ENCODE results near the gene RBM12.

The RBM12 gene

DNA sequence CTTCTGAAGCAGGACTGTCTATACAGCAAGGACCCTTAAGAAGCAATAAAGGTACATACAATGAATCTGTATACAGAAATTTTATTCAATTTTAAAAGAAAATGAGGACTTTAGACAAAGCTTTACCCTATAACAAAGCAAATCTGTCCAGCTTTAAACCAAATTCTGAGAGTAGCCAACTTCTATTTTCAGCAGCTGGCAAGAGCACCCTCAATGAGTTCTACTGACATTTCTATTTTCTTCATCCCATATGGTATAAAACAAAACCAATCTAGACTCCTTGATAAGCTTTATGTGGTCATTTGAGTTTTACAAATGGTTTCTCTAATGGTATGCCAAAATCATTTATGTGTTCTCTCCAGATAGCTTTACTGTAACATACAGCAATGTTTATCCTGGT, 12.7 kb downstream of the RBM12 start:
- ChIA-PET POLR2A (interaction anchor here (1.0 to 1.7 kb wide), 3 partner anchors 12 to 90 kb away, joined by 3 to 7 read pairs (median 7); partner anchors contain the start of genes CPNE1, RBM12 and RBM39), CTCF (interaction anchor here (0.9 kb wide), 1 partner anchor 33 kb away, joined by 3 read pairs; no protein-coding TSS in a partner anchor)
- TF ChIP-seq, protein P1, sequence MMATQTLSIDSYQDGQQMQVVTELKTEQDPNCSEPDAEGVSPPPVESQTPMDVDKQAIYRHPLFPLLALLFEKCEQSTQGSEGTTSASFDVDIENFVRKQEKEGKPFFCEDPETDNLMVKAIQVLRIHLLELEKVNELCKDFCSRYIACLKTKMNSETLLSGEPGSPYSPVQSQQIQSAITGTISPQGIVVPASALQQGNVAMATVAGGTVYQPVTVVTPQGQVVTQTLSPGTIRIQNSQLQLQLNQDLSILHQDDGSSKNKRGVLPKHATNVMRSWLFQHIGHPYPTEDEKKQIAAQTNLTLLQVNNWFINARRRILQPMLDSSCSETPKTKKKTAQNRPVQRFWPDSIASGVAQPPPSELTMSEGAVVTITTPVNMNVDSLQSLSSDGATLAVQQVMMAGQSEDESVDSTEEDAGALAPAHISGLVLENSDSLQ (IDR thresholded peaks at IDR 0.05), result no peak
- no peak for TF ChIP-seq ARNT (IDR thresholded peaks at IDR 0.05)
- TF ChIP-seq L3MBTL2 (conservative IDR thresholded peaks at IDR 0.05), result no peak
- no peak for TF ChIP-seq FOXM1 (IDR thresholded peaks at IDR 0.05; ENCODE audit: borderline replicate concordance)
- TF ChIP-seq FOXA1 (IDR thresholded peaks at IDR 0.05), result no peak
- no peak for TF ChIP-seq NFRKB (IDR thresholded peaks at IDR 0.05)
- no peak for TF ChIP-seq TARDBP (IDR thresholded peaks at IDR 0.05)
- no peak for TF ChIP-seq LEF1 (IDR thresholded peaks at IDR 0.05; ENCODE audit: borderline replicate concordance)
- no peak for TF ChIP-seq CTBP1 (IDR thresholded peaks at IDR 0.05; ENCODE audit: borderline replicate concordance)
- TF ChIP-seq FOXK2 (IDR thresholded peaks at IDR 0.05), result no peak
- TF ChIP-seq ELF4 (IDR thresholded peaks at IDR 0.05), result no peak
- TF ChIP-seq BHLHE40 (IDR thresholded peaks at IDR 0.05; ENCODE audit: borderline replicate concordance), result no peak
- TF ChIP-seq ZNF384 (IDR thresholded peaks at IDR 0.05), result no peak
- TF ChIP-seq SP1 (IDR thresholded peaks at IDR 0.05), result no peak
- DNase-seq (ENCODE audit: extremely low spot score), result no peak

DNA sequence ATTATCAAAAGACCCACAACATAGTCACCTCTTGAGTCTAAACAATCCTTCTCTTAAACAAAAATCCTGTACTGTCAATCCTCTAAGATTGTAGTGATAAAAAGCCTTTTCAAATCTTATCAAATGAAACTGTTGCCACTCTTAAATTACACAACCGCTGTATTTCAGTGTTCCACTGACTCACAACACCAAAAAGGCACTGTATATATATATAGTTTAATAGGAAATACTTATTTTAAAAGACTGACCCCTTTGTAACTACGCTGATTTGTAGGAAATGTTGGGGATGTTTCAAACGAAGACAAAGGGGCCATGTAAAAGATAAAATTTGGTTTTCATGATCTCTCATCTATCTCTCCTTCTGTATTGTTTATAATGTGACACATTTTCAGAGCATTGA, 14.1 kb downstream of the RBM12 start:
- TF ChIP-seq HDGF (IDR thresholded peaks at IDR 0.05; ENCODE audit: borderline replicate concordance) (no peak), FOXM1 (IDR thresholded peaks at IDR 0.05; ENCODE audit: borderline replicate concordance) (no peak), ZNF384 (IDR thresholded peaks at IDR 0.05) (no peak), TARDBP (IDR thresholded peaks at IDR 0.05) (no peak), FOXK2 (IDR thresholded peaks at IDR 0.05) (no peak), CTBP1 (IDR thresholded peaks at IDR 0.05; ENCODE audit: borderline replicate concordance) (no peak), NFRKB (IDR thresholded peaks at IDR 0.05) (no peak), L3MBTL2 (conservative IDR thresholded peaks at IDR 0.05) (no peak), ELF4 (IDR thresholded peaks at IDR 0.05) (no peak), BHLHE40 (IDR thresholded peaks at IDR 0.05; ENCODE audit: borderline replicate concordance) (no peak), SP1 (IDR thresholded peaks at IDR 0.05) (no peak), LEF1 (IDR thresholded peaks at IDR 0.05; ENCODE audit: borderline replicate concordance) (no peak), ARNT (IDR thresholded peaks at IDR 0.05) (no peak)
- TF ChIP-seq, protein P1 (IDR thresholded peaks at IDR 0.05), result no peak
- CTCF ChIA-PET, result no interaction called here
- POLR2A ChIA-PET, result no interaction called here

DNA sequence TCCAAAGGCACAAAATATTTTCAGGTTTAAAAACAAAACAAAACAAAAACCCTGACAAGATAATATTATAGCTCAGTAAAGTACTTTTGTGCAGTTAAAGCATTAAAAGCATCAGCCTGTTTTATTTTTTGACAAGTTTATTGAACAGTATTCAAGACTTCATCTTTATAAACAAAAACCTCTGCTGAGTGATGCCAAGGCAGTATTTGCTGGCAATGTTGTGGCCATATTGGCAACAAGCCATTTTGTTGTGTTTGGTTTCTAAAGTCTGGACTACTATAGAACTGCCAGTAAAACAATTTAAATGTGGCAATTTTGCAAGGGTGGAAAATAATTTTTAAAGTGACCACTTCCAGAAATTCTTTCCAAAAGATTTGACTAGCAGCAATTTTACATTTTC, 15.9 kb downstream of the RBM12 start:
- no peak for TF ChIP-seq NFRKB (IDR thresholded peaks at IDR 0.05)
- TF ChIP-seq CTBP1 (IDR thresholded peaks at IDR 0.05; ENCODE audit: borderline replicate concordance), result no peak
- TF ChIP-seq, protein P1 (IDR thresholded peaks at IDR 0.05), result no peak
- no peak for TF ChIP-seq LEF1 (IDR thresholded peaks at IDR 0.05; ENCODE audit: borderline replicate concordance)
- no peak for TF ChIP-seq L3MBTL2 (conservative IDR thresholded peaks at IDR 0.05)
- no peak for TF ChIP-seq FOXA1 (IDR thresholded peaks at IDR 0.05)
- no peak for TF ChIP-seq ELF4 (IDR thresholded peaks at IDR 0.05)
- no peak for TF ChIP-seq ZNF384 (IDR thresholded peaks at IDR 0.05)
- no peak for TF ChIP-seq SP1 (IDR thresholded peaks at IDR 0.05)
- TF ChIP-seq FOXM1 (IDR thresholded peaks at IDR 0.05; ENCODE audit: borderline replicate concordance), result no peak
- TF ChIP-seq ARNT (IDR thresholded peaks at IDR 0.05), result no peak
- TF ChIP-seq TARDBP (IDR thresholded peaks at IDR 0.05), result no peak
- no peak for TF ChIP-seq SUZ12 (IDR thresholded peaks at IDR 0.05)
- DNase-seq (ENCODE audit: extremely low spot score), result no peak
- CTCF ChIA-PET, result no interaction called here
- POLR2A ChIA-PET, result no interaction called here

More for the DNA sequence above, 14.1 kb downstream of the RBM12 start:
- no peak for DNase-seq (ENCODE audit: extremely low spot score)

DNA sequence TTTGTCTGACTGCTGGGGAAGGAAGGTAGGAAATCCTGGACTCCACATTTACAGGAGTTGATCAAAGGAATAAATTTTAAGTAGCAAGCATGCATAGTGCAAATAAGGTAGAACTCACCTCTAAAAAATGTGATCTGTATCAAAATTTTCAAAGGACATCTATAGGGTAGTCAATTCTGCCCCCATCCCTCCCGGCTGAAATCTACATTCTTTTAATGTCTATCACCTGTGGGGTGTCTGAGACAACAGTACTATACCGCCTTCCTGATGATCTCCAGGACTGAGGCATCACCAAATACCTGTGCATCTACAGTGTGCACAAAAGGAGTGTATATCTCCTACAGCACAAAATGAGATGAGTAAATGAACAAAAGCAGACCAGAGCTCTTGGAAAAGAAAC, 19.9 kb downstream of the RBM12 start:
- ChIA-PET POLR2A (no interaction called here), CTCF (no interaction called here)
- no peak for DNase-seq (ENCODE audit: extremely low spot score)
- no peak for TF ChIP-seq ARNT (IDR thresholded peaks at IDR 0.05)
- no peak for TF ChIP-seq SP1 (IDR thresholded peaks at IDR 0.05)
- no peak for TF ChIP-seq SUZ12 (IDR thresholded peaks at IDR 0.05)
- TF ChIP-seq FOXM1 (IDR thresholded peaks at IDR 0.05; ENCODE audit: borderline replicate concordance), result no peak
- no peak for TF ChIP-seq FOXK2 (IDR thresholded peaks at IDR 0.05)
- TF ChIP-seq HDGF (IDR thresholded peaks at IDR 0.05; ENCODE audit: borderline replicate concordance), result no peak

DNA sequence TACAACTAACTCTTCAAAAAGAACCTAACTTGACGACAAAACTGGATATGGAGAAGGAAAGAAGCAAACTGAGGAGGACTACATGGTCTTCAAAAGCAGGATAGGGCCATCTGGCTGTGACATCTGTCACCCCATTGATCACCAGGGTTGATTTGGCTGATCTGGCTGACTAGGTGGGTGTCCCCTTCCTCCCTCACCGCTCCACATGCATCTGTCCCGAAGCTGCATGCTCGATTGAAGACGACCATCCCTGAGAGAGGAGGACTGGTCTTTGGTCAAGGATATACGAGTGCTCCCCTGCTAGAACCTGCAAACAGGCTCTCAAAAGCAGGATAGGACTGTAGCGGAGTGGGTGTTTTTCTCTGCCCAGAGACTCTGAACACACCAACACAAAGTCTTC, 21.7 kb downstream of the RBM12 start:
- CTCF ChIA-PET, result no interaction called here
- POLR2A ChIA-PET, result no interaction called here
- TF ChIP-seq L3MBTL2 (conservative IDR thresholded peaks at IDR 0.05) (no peak), LEF1 (IDR thresholded peaks at IDR 0.05; ENCODE audit: borderline replicate concordance) (no peak), SUZ12 (IDR thresholded peaks at IDR 0.05) (no peak), TARDBP (IDR thresholded peaks at IDR 0.05) (no peak), HDGF (IDR thresholded peaks at IDR 0.05; ENCODE audit: borderline replicate concordance) (no peak), SP1 (IDR thresholded peaks at IDR 0.05) (no peak), FOXK2 (IDR thresholded peaks at IDR 0.05) (no peak), FOXM1 (IDR thresholded peaks at IDR 0.05; ENCODE audit: borderline replicate concordance) (no peak), CTBP1 (IDR thresholded peaks at IDR 0.05; ENCODE audit: borderline replicate concordance) (no peak), ZNF384 (IDR thresholded peaks at IDR 0.05) (no peak), ELF4 (IDR thresholded peaks at IDR 0.05) (no peak), NFRKB (IDR thresholded peaks at IDR 0.05) (no peak), ARNT (IDR thresholded peaks at IDR 0.05) (no peak), FOXA1 (IDR thresholded peaks at IDR 0.05) (no peak)
- TF ChIP-seq, protein P1 (IDR thresholded peaks at IDR 0.05), result no peak

More for the DNA sequence above, 21.7 kb downstream of the RBM12 start:
- DNase-seq (ENCODE audit: extremely low spot score), result no peak
